ENCODE results near the gene LAMA5. TPM values are rescaled to one million over a fixed set of nuclear protein-coding genes. Genes with fewer than 3 reads are reported as not detected.

Gene LAMA5
- total and polyA plus RNA-seq, 2 donors, result 40.4 to 162 TPM

- DNase-seq (ENCODE audit: extremely low spot score), result no peak
- H3K27ac ChIP-seq (ENCODE audit: low read depth), result no peak overlapping the region
- no peak overlapping the region for H3K4me3 ChIP-seq (ENCODE audit: low read depth, low read length)
- H3K4me1 ChIP-seq (ENCODE audit: insufficient read depth), result no peaks in the 10 kb centered on the region
- WGBS, result 90% methylated on average over 33 of the region's 33 CpGs
- peaks cover 12% of the 10 kb centered on the region for H3K36me3 ChIP-seq (ENCODE audit: insufficient read depth)
These were observed 39.2 kb downstream of the LAMA5 start for GRCh38 chr20:62327726-62328495.

- no peak for DNase-seq (ENCODE audit: extremely low spot score)
- Histone ChIP-seq H3K36me3 (ENCODE audit: insufficient read depth) (peaks cover 12% of the 10 kb centered on the region), H3K4me3 (ENCODE audit: low read depth, low read length) (no peak overlapping the region), H3K27ac (ENCODE audit: low read depth) (no peak overlapping the region), H3K4me1 (ENCODE audit: insufficient read depth) (no peaks in the 10 kb centered on the region)
- WGBS, result 87% methylated on average over 30 of the region's 30 CpGs
These were observed 40.0 kb downstream of the LAMA5 start for GRCh38 chr20:62326959-62327725.

GRCh38 chr20:62326559-62326958 is 40.6 kb downstream of the LAMA5 start:
- no peak overlapping the region for H3K27ac ChIP-seq (ENCODE audit: low read depth)
- 94% methylated on average over 14 of the region's 14 CpGs for WGBS
- no peak overlapping the region for H3K4me3 ChIP-seq (ENCODE audit: low read depth, low read length)
- no peaks in the 10 kb centered on the region for H3K4me1 ChIP-seq (ENCODE audit: insufficient read depth)
- peaks cover 15% of the 10 kb centered on the region for H3K36me3 ChIP-seq (ENCODE audit: insufficient read depth)
- DNase-seq (ENCODE audit: extremely low spot score), result no peak

- H3K4me1 ChIP-seq (ENCODE audit: insufficient read depth), result no peaks in the 10 kb centered on the region
- WGBS, result 90% methylated on average over 14 of the region's 14 CpGs
- no peak for DNase-seq (ENCODE audit: extremely low spot score)
- H3K4me3 ChIP-seq (ENCODE audit: low read depth, low read length), result no peak overlapping the region
- H3K27ac ChIP-seq (ENCODE audit: low read depth), result no peak overlapping the region
- H3K36me3 ChIP-seq (ENCODE audit: insufficient read depth), result peaks cover 15% of the 10 kb centered on the region
These were observed 41.8 kb downstream of the LAMA5 start for GRCh38 chr20:62325172-62325905.

GRCh38 chr20:62323980-62324906 is 42.9 kb downstream of the LAMA5 start:
- no peak overlapping the region for H3K27ac ChIP-seq (ENCODE audit: low read depth)
- H3K4me3 ChIP-seq (ENCODE audit: low read depth, low read length), result no peak overlapping the region
- H3K36me3 ChIP-seq (ENCODE audit: insufficient read depth), result peaks cover 13% of the 10 kb centered on the region
- 82% methylated on average over 25 of the region's 25 CpGs for WGBS
- no peak for DNase-seq (ENCODE audit: extremely low spot score)
- H3K4me1 ChIP-seq (ENCODE audit: insufficient read depth), result no peaks in the 10 kb centered on the region

- Histone ChIP-seq H3K27ac (ENCODE audit: low read depth) (no peak overlapping the region), H3K4me1 (ENCODE audit: insufficient read depth) (no peaks in the 10 kb centered on the region), H3K4me3 (ENCODE audit: low read depth, low read length) (no peak overlapping the region), H3K36me3 (ENCODE audit: insufficient read depth) (peaks cover 13% of the 10 kb centered on the region)
- DNase-seq (ENCODE audit: extremely low spot score), result no peak
- WGBS, result 89% methylated on average over 52 of the region's 52 CpGs
These were observed 43.7 kb downstream of the LAMA5 start for GRCh38 chr20:62323146-62323979.

GRCh38 chr20:62322492-62323041 is 44.5 kb downstream of the LAMA5 start:
- no peak overlapping the region for H3K27ac ChIP-seq (ENCODE audit: low read depth)
- H3K4me3 ChIP-seq (ENCODE audit: low read depth, low read length), result no peak overlapping the region
- H3K36me3 ChIP-seq (ENCODE audit: insufficient read depth), result peaks cover 13% of the 10 kb centered on the region
- DNase-seq (ENCODE audit: extremely low spot score), result no peak
- no peaks in the 10 kb centered on the region for H3K4me1 ChIP-seq (ENCODE audit: insufficient read depth)
- WGBS, result 91% methylated on average over 16 of the region's 16 CpGs

GRCh38 chr20:62321975-62322374 is 45.1 kb downstream of the LAMA5 start:
- Histone ChIP-seq H3K4me3 (ENCODE audit: low read depth, low read length) (no peak overlapping the region), H3K27ac (ENCODE audit: low read depth) (no peak overlapping the region), H3K4me1 (ENCODE audit: insufficient read depth) (no peaks in the 10 kb centered on the region), H3K36me3 (ENCODE audit: insufficient read depth) (peaks cover 13% of the 10 kb centered on the region)
- WGBS, result 97% methylated on average over 16 of the region's 16 CpGs
- no peak for DNase-seq (ENCODE audit: extremely low spot score)

GRCh38 chr20:62321521-62321948 is 45.6 kb downstream of the LAMA5 start:
- Histone ChIP-seq H3K36me3 (ENCODE audit: insufficient read depth) (peaks cover 13% of the 10 kb centered on the region), H3K4me1 (ENCODE audit: insufficient read depth) (no peaks in the 10 kb centered on the region), H3K27ac (ENCODE audit: low read depth) (no peak overlapping the region), H3K4me3 (ENCODE audit: low read depth, low read length) (no peak overlapping the region)
- 88% methylated on average over 7 of the region's 7 CpGs for WGBS
- no peak for DNase-seq (ENCODE audit: extremely low spot score)

GRCh38 chr20:62320581-62321354 is 46.3 kb downstream of the LAMA5 start:
- H3K4me3 ChIP-seq (ENCODE audit: low read depth, low read length), result no peak overlapping the region
- no peaks in the 10 kb centered on the region for H3K4me1 ChIP-seq (ENCODE audit: insufficient read depth)
- H3K36me3 ChIP-seq (ENCODE audit: insufficient read depth), result peaks cover 11% of the 10 kb centered on the region
- H3K27ac ChIP-seq (ENCODE audit: low read depth), result no peak overlapping the region
- no peak for DNase-seq (ENCODE audit: extremely low spot score)
- 88% methylated on average over 22 of the region's 22 CpGs for WGBS

GRCh38 chr20:62319346-62319909 is 47.7 kb downstream of the LAMA5 start:
- WGBS, result 80% methylated on average over 29 of the region's 29 CpGs

More at GRCh38 chr20:62319346-62319909, 47.7 kb downstream of the LAMA5 start:
- Histone ChIP-seq H3K4me1 (ENCODE audit: insufficient read depth) (no peaks in the 10 kb centered on the region), H3K4me3 (ENCODE audit: low read depth, low read length) (no peak overlapping the region), H3K27ac (ENCODE audit: low read depth) (no peak overlapping the region), H3K36me3 (ENCODE audit: insufficient read depth) (peaks cover 9% of the 10 kb centered on the region)
- DNase-seq (ENCODE audit: extremely low spot score), result no peak

Data from urinary bladder (tissue), 4 donors.